Duodenal mucosa (tissue), 2 donors: Measurements from ENCODE around the gene PAEP.

Source experiments
- H3K27ac ChIP-seq: one replicate; pipeline ENCODE4 v1.7.0; 2013; ENCODE audit warnings: low read depth, low read length
- H3K27me3 ChIP-seq, 2 donors: one replicate each; pipeline ENCODE4 v1.7.0; 2013; ENCODE audit warnings: low read length in 2 of 2, control low read depth in 1 of 2; ENCODE audit not compliant: insufficient read depth in 2 of 2, control insufficient read depth in 1 of 2
- H3K36me3 ChIP-seq, 2 donors: one replicate each; pipeline ENCODE4 v1.7.0; 2013; ENCODE audit warnings: low read length in 2 of 2, control low read depth in 1 of 2; ENCODE audit not compliant: insufficient read depth in 2 of 2, control insufficient read depth in 1 of 2
- H3K4me1 ChIP-seq, 2 donors: one replicate each; pipeline ENCODE4 v1.7.0; 2013; ENCODE audit warnings: low read length in 2 of 2, control low read depth in 1 of 2; ENCODE audit not compliant: insufficient read depth in 2 of 2, control insufficient read depth in 1 of 2
- H3K4me3 ChIP-seq, 2 donors: one replicate each; pipeline ENCODE4 v1.7.0; 2013; ENCODE audit warnings: low read length in 2 of 2, low read depth in 1 of 2
- H3K9ac ChIP-seq, 2 donors: one replicate each; pipeline ENCODE4 v1.7.0; 2013; ENCODE audit warnings: low read length in 2 of 2, low read depth in 1 of 2
- H3K9me3 ChIP-seq, 2 donors: one replicate each; pipeline ENCODE4 v1.7.0; 2013; ENCODE audit warnings: low read length in 2 of 2, control low read depth in 1 of 2; ENCODE audit not compliant: control insufficient read depth in 1 of 2

PAEP gene

GRCh38 chr9:135608294-135608998 is 46.9 kb downstream of the PAEP start:
- Histone ChIP-seq H3K9me3 (no peaks in the 10 kb centered on the region), H3K9ac (no peak overlapping the region), H3K27me3 (no peaks in the 10 kb centered on the region), H3K27ac (no peak overlapping the region), H3K36me3 (no peaks in the 10 kb centered on the region), H3K4me1 (no peaks in the 10 kb centered on the region), H3K4me3 (no peak overlapping the region)

- no peaks in the 10 kb centered on the region for H3K27me3 ChIP-seq
- H3K4me3 ChIP-seq = no peak overlapping the region
- H3K36me3 ChIP-seq = no peaks in the 10 kb centered on the region
- no peaks in the 10 kb centered on the region for H3K4me1 ChIP-seq
- no peak overlapping the region for H3K9ac ChIP-seq
- H3K27ac ChIP-seq = no peak overlapping the region
- no peaks in the 10 kb centered on the region for H3K9me3 ChIP-seq
Observed at GRCh38 chr9:135608999-135609317, 47.4 kb downstream of the PAEP start.

- Histone ChIP-seq H3K9me3 (no peaks in the 10 kb centered on the region), H3K9ac (no peak overlapping the region), H3K4me3 (no peak overlapping the region), H3K27ac (no peak overlapping the region), H3K4me1 (no peaks in the 10 kb centered on the region), H3K27me3 (no peaks in the 10 kb centered on the region), H3K36me3 (no peaks in the 10 kb centered on the region)
Observed at GRCh38 chr9:135609366-135609955, 47.9 kb downstream of the PAEP start.

DNA sequence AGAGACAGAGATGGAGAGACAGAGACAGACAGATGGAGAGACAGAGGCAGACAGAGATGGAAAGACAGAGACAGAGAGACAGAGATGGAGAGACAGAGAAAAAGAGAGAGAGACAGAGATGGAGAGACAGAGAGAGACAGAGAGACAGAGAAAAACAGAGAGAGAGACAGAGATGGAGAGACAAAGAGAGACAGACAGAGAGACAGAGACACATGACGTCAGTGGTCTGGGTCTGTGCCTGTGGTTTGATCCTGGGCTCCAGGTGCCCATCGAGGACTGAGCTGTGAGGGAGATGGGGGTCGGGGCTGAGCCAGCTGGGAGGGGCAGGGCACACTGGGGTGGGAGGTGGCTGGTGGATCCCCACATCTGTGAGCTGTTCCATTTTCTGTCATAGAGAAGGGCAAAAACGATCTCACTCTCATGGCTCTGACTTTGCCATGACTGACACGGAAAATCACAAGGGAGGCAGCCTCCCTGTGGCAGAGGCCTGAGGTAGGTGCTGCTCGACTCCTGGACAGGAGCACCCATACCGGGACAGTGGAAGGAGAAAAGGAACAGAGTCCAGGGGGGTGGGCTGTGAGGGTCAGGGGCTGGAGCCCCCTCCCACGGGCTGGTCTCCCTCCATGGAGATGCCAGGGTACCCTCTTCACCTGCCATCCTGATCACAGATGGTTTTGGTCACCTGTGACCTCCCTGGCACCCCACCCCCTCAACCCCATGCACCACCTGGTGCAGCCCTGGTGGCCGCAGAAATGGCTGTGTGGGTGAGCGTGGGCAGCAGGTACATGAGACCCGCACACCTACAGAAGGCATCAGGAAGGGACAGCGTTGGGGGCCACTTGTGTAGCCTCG is 49.0 kb downstream of the PAEP start:
- H3K27me3 ChIP-seq = no peaks in the 10 kb centered on the region
- no peaks in the 10 kb centered on the region for H3K36me3 ChIP-seq
- no peak overlapping the region for H3K27ac ChIP-seq
- H3K9ac ChIP-seq = no peak overlapping the region
- H3K4me1 ChIP-seq = no peaks in the 10 kb centered on the region
- H3K4me3 ChIP-seq = no peak overlapping the region
- no peaks in the 10 kb centered on the region for H3K9me3 ChIP-seq

DNA sequence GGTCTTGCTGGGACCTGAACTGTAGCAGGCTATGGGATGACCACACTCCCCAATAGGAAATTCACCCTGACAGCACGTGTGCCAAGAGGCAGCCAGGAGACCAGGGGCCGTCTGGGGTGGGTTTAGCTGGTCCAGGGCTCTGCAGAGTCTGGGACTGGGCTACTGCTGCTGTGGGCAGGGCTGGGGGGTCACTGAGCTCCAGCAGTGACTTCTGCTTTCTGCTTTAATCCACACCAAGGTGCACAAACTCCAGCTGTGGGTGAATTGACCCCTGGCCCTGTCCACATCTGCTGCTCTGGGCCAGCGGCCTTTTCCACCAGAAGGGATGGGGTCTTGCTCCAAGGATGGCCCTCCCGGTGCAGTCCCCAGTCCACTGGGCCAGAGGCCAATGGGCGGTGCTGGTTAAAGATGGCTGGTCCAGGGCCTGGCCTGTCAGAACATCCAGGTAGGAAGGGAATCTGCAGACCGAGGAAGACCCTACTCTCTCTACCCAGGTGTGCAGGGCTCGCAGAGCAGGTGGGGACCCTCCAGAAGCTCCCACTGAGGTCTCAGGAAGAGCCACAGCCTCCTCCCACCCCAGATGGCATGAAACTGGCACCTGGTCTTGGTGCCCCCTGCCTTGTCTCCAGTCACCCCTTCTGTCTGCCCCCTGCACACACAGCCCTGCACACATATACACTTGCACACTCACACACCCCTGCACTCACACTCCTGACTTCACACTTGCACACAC is 49.8 kb downstream of the PAEP start:
- Histone ChIP-seq H3K27ac (no peak overlapping the region), H3K4me3 (no peak overlapping the region), H3K36me3 (no peaks in the 10 kb centered on the region), H3K4me1 (no peaks in the 10 kb centered on the region), H3K27me3 (no peaks in the 10 kb centered on the region), H3K9me3 (no peaks in the 10 kb centered on the region), H3K9ac (no peak overlapping the region)

DNA sequence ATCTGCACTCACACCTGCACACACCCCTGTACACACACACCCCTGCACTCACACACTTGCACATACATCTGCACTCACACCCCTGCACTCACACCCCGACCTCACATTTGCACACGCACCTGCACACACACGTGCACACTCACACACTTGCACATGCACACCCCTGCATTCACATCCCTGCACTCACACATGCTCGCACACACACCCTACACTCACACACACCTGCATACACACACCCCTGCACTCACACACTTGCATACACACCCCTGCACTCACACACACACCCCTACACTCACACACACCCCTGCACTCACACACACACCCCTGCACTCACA is 50.3 kb downstream of the PAEP start:
- Histone ChIP-seq H3K36me3 (no peaks in the 10 kb centered on the region), H3K4me1 (no peaks in the 10 kb centered on the region), H3K27me3 (no peaks in the 10 kb centered on the region), H3K9ac (no peak overlapping the region), H3K9me3 (no peaks in the 10 kb centered on the region), H3K4me3 (no peak overlapping the region), H3K27ac (no peak overlapping the region)

DNA sequence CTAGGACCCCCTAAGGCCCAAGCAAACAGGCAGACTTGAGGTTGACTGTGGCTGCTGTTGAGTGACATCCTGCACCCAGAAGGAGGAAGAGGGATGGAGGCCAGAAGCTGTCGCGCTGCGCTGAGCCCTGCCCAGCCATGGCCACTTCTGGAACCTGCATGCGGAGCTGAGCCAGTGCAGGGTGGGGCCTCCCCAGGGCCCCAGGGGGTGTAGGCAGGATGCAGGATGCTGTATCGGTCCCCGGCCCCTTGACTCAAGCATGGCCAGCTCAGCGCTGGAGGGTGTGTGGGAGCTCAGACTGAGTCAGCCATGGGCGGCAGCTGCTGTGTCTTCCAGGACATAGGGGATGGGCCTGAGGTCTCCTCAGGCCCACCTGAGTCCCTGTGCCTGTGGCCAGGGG is 50.9 kb downstream of the PAEP start:
- Histone ChIP-seq H3K9ac (no peak overlapping the region), H3K4me1 (no peaks in the 10 kb centered on the region), H3K4me3 (no peak overlapping the region), H3K9me3 (no peaks in the 10 kb centered on the region), H3K36me3 (no peaks in the 10 kb centered on the region), H3K27ac (no peak overlapping the region), H3K27me3 (no peaks in the 10 kb centered on the region)

DNA sequence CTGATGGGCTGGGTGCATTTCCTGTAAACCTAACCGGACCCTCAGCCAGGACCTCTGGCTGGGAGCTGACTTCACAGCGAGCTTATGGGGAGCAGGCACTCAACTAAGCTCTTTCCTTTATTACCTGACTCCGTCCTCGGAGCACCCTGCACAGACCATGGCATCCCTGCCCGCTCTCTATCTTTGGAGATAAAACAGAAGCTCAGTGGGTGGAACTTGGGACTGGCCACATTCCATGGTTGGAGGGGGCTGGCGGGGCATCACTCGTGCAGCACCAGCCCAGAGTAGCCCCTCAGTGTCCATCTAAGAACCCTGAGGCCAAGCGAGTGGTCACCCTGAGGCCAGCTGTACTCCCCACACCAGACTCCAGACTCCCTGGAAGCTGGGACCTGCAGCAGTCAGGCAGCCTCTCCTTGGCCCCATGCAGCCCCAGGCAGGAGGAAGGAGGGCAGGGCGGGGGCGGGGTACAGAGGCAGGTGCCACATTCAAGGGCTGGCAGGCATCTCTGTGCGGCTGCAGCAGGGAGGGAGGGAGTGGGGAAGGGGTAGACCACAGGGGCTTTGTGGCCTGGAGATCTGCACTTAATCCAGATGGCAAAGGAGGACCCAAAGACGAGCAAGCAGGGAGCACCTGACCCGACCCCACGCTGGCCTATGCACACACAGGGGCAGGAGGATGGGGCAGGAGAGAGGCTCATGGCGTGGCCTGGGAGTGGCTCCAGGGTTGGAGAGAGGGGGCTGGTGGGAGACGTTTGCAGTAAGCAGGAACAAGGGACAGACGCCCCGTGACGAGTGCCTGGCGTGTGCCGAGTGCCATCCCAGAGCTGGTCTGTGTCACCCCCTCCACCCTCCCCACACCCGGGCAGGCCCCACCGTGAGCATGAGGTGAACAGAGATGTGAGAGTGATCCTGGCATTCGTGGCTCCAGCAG is 51.7 kb downstream of the PAEP start:
- Histone ChIP-seq H3K9ac (no peak overlapping the region), H3K27ac (no peak overlapping the region), H3K4me1 (no peaks in the 10 kb centered on the region), H3K4me3 (no peak overlapping the region), H3K36me3 (no peaks in the 10 kb centered on the region), H3K9me3 (no peaks in the 10 kb centered on the region), H3K27me3 (no peaks in the 10 kb centered on the region)

- Histone ChIP-seq H3K4me1 (no peaks in the 10 kb centered on the region), H3K27ac (no peak overlapping the region), H3K36me3 (no peaks in the 10 kb centered on the region), H3K4me3 (no peak overlapping the region), H3K9ac (no peak overlapping the region), H3K27me3 (no peaks in the 10 kb centered on the region), H3K9me3 (no peaks in the 10 kb centered on the region)
Observed at GRCh38 chr9:135613946-135614805, 52.6 kb downstream of the PAEP start.
